ENCODE data around the gene TIAM2. TPM values are rescaled to one million over a fixed set of nuclear protein-coding genes. Genes with fewer than 3 reads are reported as not detected.
A peak's percentile ranks its signal among the peaks of the same experiment; 100 is the strongest.

The TIAM2 gene
- total and polyA plus RNA-seq, 9 of the 15 experiments (the other 6 are each of a cell fraction or from before 2014, with no cell fraction given), result 0.73 to 6.5 (median 4.3) TPM

- TF ChIP-seq, protein P1, sequence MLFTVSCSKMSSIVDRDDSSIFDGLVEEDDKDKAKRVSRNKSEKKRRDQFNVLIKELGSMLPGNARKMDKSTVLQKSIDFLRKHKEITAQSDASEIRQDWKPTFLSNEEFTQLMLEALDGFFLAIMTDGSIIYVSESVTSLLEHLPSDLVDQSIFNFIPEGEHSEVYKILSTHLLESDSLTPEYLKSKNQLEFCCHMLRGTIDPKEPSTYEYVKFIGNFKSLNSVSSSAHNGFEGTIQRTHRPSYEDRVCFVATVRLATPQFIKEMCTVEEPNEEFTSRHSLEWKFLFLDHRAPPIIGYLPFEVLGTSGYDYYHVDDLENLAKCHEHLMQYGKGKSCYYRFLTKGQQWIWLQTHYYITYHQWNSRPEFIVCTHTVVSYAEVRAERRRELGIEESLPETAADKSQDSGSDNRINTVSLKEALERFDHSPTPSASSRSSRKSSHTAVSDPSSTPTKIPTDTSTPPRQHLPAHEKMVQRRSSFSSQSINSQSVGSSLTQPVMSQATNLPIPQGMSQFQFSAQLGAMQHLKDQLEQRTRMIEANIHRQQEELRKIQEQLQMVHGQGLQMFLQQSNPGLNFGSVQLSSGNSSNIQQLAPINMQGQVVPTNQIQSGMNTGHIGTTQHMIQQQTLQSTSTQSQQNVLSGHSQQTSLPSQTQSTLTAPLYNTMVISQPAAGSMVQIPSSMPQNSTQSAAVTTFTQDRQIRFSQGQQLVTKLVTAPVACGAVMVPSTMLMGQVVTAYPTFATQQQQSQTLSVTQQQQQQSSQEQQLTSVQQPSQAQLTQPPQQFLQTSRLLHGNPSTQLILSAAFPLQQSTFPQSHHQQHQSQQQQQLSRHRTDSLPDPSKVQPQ (CRISPR knock-in tag; IDR thresholded peaks at IDR 0.05; ENCODE audit: borderline replicate concordance), result no peak
- no peak for TF ChIP-seq POU5F1 (IDR thresholded peaks at IDR 0.05; ENCODE audit: borderline replicate concordance, low read depth, low read length, partially characterized antibody)
- no peak for TF ChIP-seq ZC3H11A (IDR thresholded peaks at IDR 0.05; ENCODE audit: low read depth, low read length)
- no peak for TF ChIP-seq ZNF695 (CRISPR knock-in tag; IDR thresholded peaks at IDR 0.05)
Observed at GRCh38 chr6:155003476-155003875, 8.4 kb downstream of the TIAM2 start (continued).

GRCh38 chr6:155004017-155004416 lies 8.9 kb downstream of the TIAM2 start:
- Histone ChIP-seq H3K9me3 (replicated peaks; ENCODE audit: control insufficient read depth, insufficient read depth, low read depth, low read length) (no peaks in the 10 kb centered on the region), H3K4me3 (no peak overlapping the region), H3K9ac (ENCODE audit: insufficient read depth in 1 of 2, low read depth in 2 of 2, low read length in 2 of 2) (no peak overlapping the region), H3K9me1 (ENCODE audit: control insufficient read depth, insufficient read depth, low read length) (no peaks in the 10 kb centered on the region), H3K4me2 (ENCODE audit: insufficient read depth, low read length) (no peak overlapping the region), H3K27me3 (ENCODE audit: control insufficient read depth in 2 of 2, insufficient read depth in 2 of 2, low read length in 2 of 2) (peaks cover 36 to 60% of the 10 kb centered on the region in 2 experiments), H3K36me3 (ENCODE audit: control insufficient read depth, insufficient read depth, low read length) (no peaks in the 10 kb centered on the region), H3K79me2 (ENCODE audit: control insufficient read depth, insufficient read depth, low read length) (no peaks in the 10 kb centered on the region), H4K20me1 (replicated peaks; ENCODE audit: control insufficient read depth, insufficient read depth, low read length) (0 out of 2 replicates have a peak, but pooled peaks cover 3% of the 10 kb centered on the region), H3K27ac (ENCODE audit: extremely low read depth, low read depth, low read length) (no peak overlapping the region), H2AFZ (ENCODE audit: low read depth, low read length) (no peak overlapping the region), H3K4me1 (replicated peaks in 1 of 2; ENCODE audit: control insufficient read depth in 2 of 2, insufficient read depth in 2 of 2, low read length in 2 of 2) (no peaks in the 10 kb centered on the region)
- WGBS (ENCODE audit: insufficient coverage, low coverage, missing lambda C conversion rate), result 3% methylated on average over 3 of the region's 3 CpGs
- no peak for DNase-seq (ENCODE audit: extremely low read depth in 1 of 4, low spot score in 3 of 4)
- CTCF ChIA-PET (ENCODE audit: low intra/inter-chr PET ratio), result no interaction called here
- BruUV-seq (replicated peaks), result no TSS peak
- POLR2A ChIA-PET, result interaction anchor here (1.1 kb wide), 1 partner anchor 10 kb away, joined by 3 read pairs; no protein-coding TSS in a partner anchor
- ATAC-seq, result peak; percentile 20; the same call in 1 of the 3 replicates
- intact Hi-C loops (cut with micrococcal nuclease), result no loop called here
- FAIRE-seq, result no peak
- in situ Hi-C loops (cut with MboI), result no loop called here
- TF ChIP-seq RFX1 (IDR thresholded peaks at IDR 0.05), result no peak
- TF ChIP-seq, protein P2, sequence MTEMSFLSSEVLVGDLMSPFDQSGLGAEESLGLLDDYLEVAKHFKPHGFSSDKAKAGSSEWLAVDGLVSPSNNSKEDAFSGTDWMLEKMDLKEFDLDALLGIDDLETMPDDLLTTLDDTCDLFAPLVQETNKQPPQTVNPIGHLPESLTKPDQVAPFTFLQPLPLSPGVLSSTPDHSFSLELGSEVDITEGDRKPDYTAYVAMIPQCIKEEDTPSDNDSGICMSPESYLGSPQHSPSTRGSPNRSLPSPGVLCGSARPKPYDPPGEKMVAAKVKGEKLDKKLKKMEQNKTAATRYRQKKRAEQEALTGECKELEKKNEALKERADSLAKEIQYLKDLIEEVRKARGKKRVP (CRISPR knock-in tag; IDR thresholded peaks at IDR 0.05), result no peak
- no peak for TF ChIP-seq BCL6 (CRISPR knock-in tag; IDR thresholded peaks at IDR 0.05)
- no peak for TF ChIP-seq TOE1 (IDR thresholded peaks at IDR 0.05; ENCODE audit: borderline replicate concordance)
- TF ChIP-seq TOE1 (CRISPR knock-in tag; IDR thresholded peaks at IDR 0.05; ENCODE audit: borderline replicate concordance, low read depth), result no peak
- TF ChIP-seq SLC30A9 (CRISPR knock-in tag; IDR thresholded peaks at IDR 0.05), result no peak

Data from K562 (cell line).